Peyer's patch (tissue), 4 donors: Measurements from ENCODE around the gene STEAP1B. TPM values are rescaled to one million over a fixed set of nuclear protein-coding genes. Genes with fewer than 3 reads are reported as not detected.
"Not testable (repeated sequence)": the region's sequence is repeated elsewhere in the genome, so short reads cannot be mapped to it uniquely, and the experiment has no call there.

Experiments used
- DNase-seq, 3 donors: peaks; one replicate each; pipeline ENCODE4 v3.0.0-alpha.2; 2017 to 2019
- H3K27ac ChIP-seq, 4 donors: fragments of 200-600 bp; sonication (generic); one replicate each; pipeline ENCODE4 v1.5.1; 2016 to 2019
- H3K27me3 ChIP-seq, 2 donors: fragments of 200-600 bp; sonication (generic); one replicate each; pipeline ENCODE4 v1.5.1; 2019
- H3K36me3 ChIP-seq, 3 donors: fragments of 200-600 bp; sonication (generic); one replicate each; pipeline ENCODE4 v1.5.1; 2016 to 2019
- H3K4me1 ChIP-seq, 4 donors: fragments of 200-600 bp; sonication (generic); one replicate each; pipeline ENCODE4 v1.5.1; 2016 to 2019
- H3K4me3 ChIP-seq, 4 donors: fragments of 200-600 bp; sonication (generic); 1 replicate in 3 of 4; 2 replicates in 1 of 4; pipeline ENCODE4 v1.5.1; 2016 to 2019; ENCODE audit warnings: mild to moderate bottlenecking in 1 of 4
- H3K9me3 ChIP-seq, 4 donors: fragments of 200-600 bp; sonication (generic); one replicate each; pipeline ENCODE4 v1.5.1; 2016 to 2019; ENCODE audit warnings: mild to moderate bottlenecking in 1 of 4
- CTCF ChIP-seq, 6 experiments: fragments of 450-650 bp in 4 of 6; fragments of 200-600 bp in 2 of 6; sonication (generic) in 1 of 6; IDR thresholded peaks; one replicate each; pipeline ENCODE4 v1.5.1; 2017 to 2019; ENCODE audit warnings: antibody characterized with exemption in 6 of 6, mild to moderate bottlenecking in 3 of 6, moderate library complexity in 1 of 6
- POLR2A ChIP-seq, 2 donors: fragments of 450-650 bp; IDR thresholded peaks; one replicate each; pipeline ENCODE4 v1.5.1; 2017; ENCODE audit warnings: antibody characterized with exemption in 2 of 2, mild to moderate bottlenecking in 2 of 2, moderate library complexity in 2 of 2
- total RNA-seq, 4 donors: library from RNA; depleted of rRNA; stranded (reverse); fragments of >200 nt; gene quantifications; one replicate each; pipeline ENCODE4 v1.1.0, GENCODE V29; 2016

The STEAP1B gene
- total RNA-seq, 4 donors from 2014 or later: not detected

- no peak for DNase-seq
- Histone ChIP-seq H3K4me3 (no peak overlapping the region), H3K27ac (no peak overlapping the region), H3K4me1 (no peaks in the 10 kb centered on the region), H3K36me3 (no peaks in the 10 kb centered on the region), H3K27me3 (no peaks in the 10 kb centered on the region), H3K9me3 (no peaks in the 10 kb centered on the region)
- TF ChIP-seq POLR2A (IDR thresholded peaks at IDR 0.05) (no peak), CTCF (IDR thresholded peaks at IDR 0.05) (no peak)
Observed at GRCh38 chr7:22544245-22544644, 44.3 kb upstream of the STEAP1B start.

DNA sequence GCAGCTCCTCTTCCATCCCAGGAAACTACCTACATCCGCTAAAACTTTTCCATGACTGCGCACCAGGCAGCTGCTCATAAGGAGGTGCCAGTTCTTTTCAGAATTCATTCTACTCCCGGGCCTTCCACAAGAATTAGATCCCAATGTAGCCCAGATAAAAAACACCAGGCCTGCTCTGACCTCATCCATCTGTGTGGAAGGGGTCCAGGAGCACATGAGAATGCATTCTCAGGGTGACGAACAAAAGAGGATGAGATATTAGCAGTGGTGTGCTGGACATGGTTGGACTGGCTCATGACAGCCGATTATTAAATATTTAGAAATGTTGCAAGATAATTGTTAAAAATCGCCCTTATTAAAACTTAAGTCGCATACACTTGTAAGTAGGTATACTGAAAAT, 43.2 kb upstream of the STEAP1B start:
- Histone ChIP-seq H3K27me3 (no peaks in the 10 kb centered on the region), H3K27ac (no peak overlapping the region), H3K9me3 (no peaks in the 10 kb centered on the region), H3K4me1 (no peaks in the 10 kb centered on the region), H3K36me3 (no peaks in the 10 kb centered on the region), H3K4me3 (no peak overlapping the region)
- no peak for TF ChIP-seq CTCF (IDR thresholded peaks at IDR 0.05)
- no peak for TF ChIP-seq POLR2A (IDR thresholded peaks at IDR 0.05)
- DNase-seq: no peak

DNA sequence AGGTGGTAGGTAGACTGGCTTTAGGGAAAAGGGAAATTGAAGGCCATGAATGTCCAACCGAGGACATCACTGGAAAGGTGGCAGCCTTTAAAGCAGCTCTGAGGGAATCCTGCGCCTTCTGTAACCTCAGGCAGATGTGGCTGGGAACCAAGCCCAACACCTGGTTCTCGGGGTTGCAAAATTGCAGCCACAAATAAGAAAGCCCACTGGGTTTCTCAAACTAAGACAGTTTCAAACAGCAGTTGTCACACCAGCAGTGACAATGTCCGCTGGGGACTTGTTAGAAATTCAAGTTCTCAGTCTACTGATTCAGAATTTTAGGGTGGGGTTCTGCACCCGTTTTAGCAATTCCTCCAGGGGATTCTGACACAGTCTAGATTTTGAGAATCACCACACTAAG, 42.7 kb upstream of the STEAP1B start:
- Histone ChIP-seq H3K36me3 (no peaks in the 10 kb centered on the region), H3K9me3 (no peaks in the 10 kb centered on the region), H3K4me1 (no peaks in the 10 kb centered on the region), H3K27me3 (no peaks in the 10 kb centered on the region), H3K4me3 (no peak overlapping the region), H3K27ac (no peak overlapping the region)
- TF ChIP-seq CTCF (IDR thresholded peaks at IDR 0.05) (no peak), POLR2A (IDR thresholded peaks at IDR 0.05) (no peak)
- DNase-seq: no peak

GRCh38 chr7:22542254-22542653, 42.3 kb upstream of the STEAP1B start:
- Histone ChIP-seq H3K27me3 (no peaks in the 10 kb centered on the region), H3K27ac (no peak overlapping the region), H3K36me3 (no peaks in the 10 kb centered on the region), H3K9me3 (no peaks in the 10 kb centered on the region), H3K4me3 (no peak overlapping the region), H3K4me1 (no peaks in the 10 kb centered on the region)
- DNase-seq: no peak
- TF ChIP-seq CTCF (IDR thresholded peaks at IDR 0.05) (no peak), POLR2A (IDR thresholded peaks at IDR 0.05) (no peak)

- TF ChIP-seq CTCF (IDR thresholded peaks at IDR 0.05) (no peak), POLR2A (IDR thresholded peaks at IDR 0.05) (no peak)
- Histone ChIP-seq H3K36me3 (no peaks in the 10 kb centered on the region), H3K27ac (no peak overlapping the region), H3K9me3 (no peaks in the 10 kb centered on the region), H3K27me3 (no peaks in the 10 kb centered on the region), H3K4me1 (no peaks in the 10 kb centered on the region), H3K4me3 (no peak overlapping the region)
- no peak for DNase-seq
Observed at GRCh38 chr7:22541789-22542188, 41.8 kb upstream of the STEAP1B start.

GRCh38 chr7:22528537-22528936, 28.5 kb upstream of the STEAP1B start:
- H3K27ac ChIP-seq, H3K9me3 ChIP-seq, DNase-seq, H3K27me3 ChIP-seq, H3K4me1 ChIP-seq, H3K4me3 ChIP-seq, H3K36me3 ChIP-seq: not testable (repeated sequence)

DNA sequence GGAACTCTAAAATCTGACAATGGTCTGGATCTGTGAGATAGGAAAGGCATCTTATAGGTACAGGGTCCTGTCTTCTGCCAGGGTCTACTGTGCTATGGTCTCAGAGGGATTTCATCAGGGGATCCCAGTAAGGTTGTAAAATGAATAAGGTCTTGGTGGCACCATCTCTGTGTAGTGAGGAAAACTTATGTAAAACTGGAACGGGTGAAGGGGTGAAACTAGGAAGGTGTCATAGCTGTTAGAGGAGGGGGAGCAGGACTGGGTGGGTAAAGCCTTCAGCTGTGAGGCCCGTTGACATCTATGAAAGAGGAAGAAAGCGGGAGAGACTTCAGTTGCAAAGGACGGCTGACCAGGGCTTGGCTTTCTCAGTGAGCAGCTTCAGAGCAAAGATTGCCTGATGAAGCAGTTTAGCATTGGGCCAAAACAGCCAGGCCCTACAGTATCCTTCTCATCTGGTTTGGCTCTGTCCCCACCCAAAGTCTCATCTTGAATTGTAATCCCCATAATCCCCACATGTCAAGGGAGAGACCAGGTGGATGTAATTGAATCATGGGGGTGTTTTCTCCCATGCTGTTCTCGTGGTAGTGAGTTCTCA, 24.5 kb upstream of the STEAP1B start:
- not testable (repeated sequence) for H3K4me3 ChIP-seq, H3K27ac ChIP-seq, H3K36me3 ChIP-seq, H3K27me3 ChIP-seq, H3K9me3 ChIP-seq, DNase-seq, H3K4me1 ChIP-seq
